Smooth muscle cell of the coronary artery (primary cell): ENCODE results near the gene GPR18. TPM values are rescaled to one million over a fixed set of nuclear protein-coding genes. Genes with fewer than 3 reads are reported as not detected.

Source experiments
- total RNA-seq: library from RNA; depleted of rRNA; stranded (reverse); fragments of >200 nt; gene quantifications from 2 replicates; pipeline ENCODE4 v1.2.3, GENCODE V29; 2014; ENCODE audit warnings: low replicate concordance

The GPR18 gene
- total RNA-seq: not detected in 2 replicates

GRCh38 chr13:99258210-99258860, at the start of gene GPR18:
Gene GPR18, minus strand, starts transcription at chr13:99258379. Its CDS starts 2,507 bp downstream, at chr13:99255872.

GRCh38 chr13:99307247-99307646, 49.1 kb upstream of the GPR18 start, which contains the start of gene GPR183:
Gene GPR183, minus strand, starts transcription at chr13:99307399. Its CDS starts 11,254 bp downstream, at chr13:99296145.

Other genes with a start within 250 kb of the GPR18 start
- 14.5 and 27.7 TPM in 2 replicates for gene UBAC2, start 57.5 kb downstream of the GPR18 start, total RNA-seq
- not detected in 2 replicates for gene GPR183, start 49.0 kb upstream of the GPR18 start, total RNA-seq
- 66.8 and 103 TPM in 2 replicates for gene TM9SF2, start 243.1 kb upstream of the GPR18 start, total RNA-seq